GM12878 (cell line): ENCODE results near the gene IPO11.

Experiments
- ATF3 ChIP-seq: IDR thresholded peaks from 2 replicates; pipeline ENCODE4 v1.6.1; 2011; ENCODE audit warnings: low read depth, mild to moderate bottlenecking, low read length, moderate library complexity, borderline replicate concordance; ENCODE audit errors: extremely low read depth
- BCLAF1 ChIP-seq: fragments of 450-650 bp; IDR thresholded peaks from 2 replicates; pipeline ENCODE4 v1.6.1; 2017; ENCODE audit warnings: antibody characterized with exemption, mild to moderate bottlenecking, moderate library complexity
- CBFB ChIP-seq: IDR thresholded peaks from 2 replicates; pipeline ENCODE4 v1.6.1; 2016; ENCODE audit warnings: antibody characterized with exemption, low read depth
- CTCF ChIP-seq, 3 experiments: IDR thresholded peaks in 2 of 3; conservative IDR thresholded peaks in 1 of 3; 2 replicates each; pipeline ENCODE4 v1.5.1; 2011; ENCODE audit warnings: low read depth in 3 of 3, low read length in 3 of 3, mild to moderate bottlenecking in 3 of 3, control low read depth in 2 of 3, moderate library complexity in 2 of 3, inconsistent platforms in 1 of 3, mixed read lengths in 1 of 3; ENCODE audit not compliant: control insufficient read depth in 2 of 3, insufficient read depth in 1 of 3; ENCODE audit errors: extremely low read depth in 1 of 3
- DPF2 ChIP-seq: fragments of 450-650 bp; IDR thresholded peaks from 2 replicates; pipeline ENCODE4 v1.6.1; 2017; ENCODE audit warnings: mild to moderate bottlenecking
- EP300 ChIP-seq, 2 experiments: fragments of 150-350 bp in 1 of 2; IDR thresholded peaks; 2 replicates each; pipeline ENCODE4 v1.6.1; 2011 to 2012; ENCODE audit warnings: low read depth in 2 of 2, low read length in 2 of 2, borderline replicate concordance in 1 of 2, improper control_type of control experiment in 1 of 2, inconsistent platforms in 1 of 2; ENCODE audit not compliant: control insufficient read depth in 1 of 2
- HDAC2 ChIP-seq: fragments of 200-600 bp; sonication (generic); IDR thresholded peaks from 2 replicates; pipeline ENCODE4 v1.6.1; 2017
- MAX ChIP-seq: IDR thresholded peaks from 2 replicates; pipeline ENCODE4 v1.6.1; 2012; ENCODE audit warnings: low read depth, low read length, improper control_type of control experiment
- NFYB ChIP-seq: IDR thresholded peaks from 2 replicates; pipeline ENCODE4 v1.6.1; 2011; ENCODE audit warnings: low read depth, mild to moderate bottlenecking, low read length, improper control_type of control experiment, moderate library complexity; ENCODE audit not compliant: insufficient read depth
- POLR2A ChIP-seq: IDR thresholded peaks from 2 replicates; pipeline ENCODE4 v1.6.1; 2011; ENCODE audit warnings: low read depth, mild to moderate bottlenecking, low read length
- POU2F2 ChIP-seq: IDR thresholded peaks from 3 replicates; pipeline ENCODE4 v1.6.1; 2011; ENCODE audit warnings: low read depth, mild to moderate bottlenecking, low read length, borderline replicate concordance
- SRF ChIP-seq, 2 experiments: IDR thresholded peaks; 2 replicates each; pipeline ENCODE4 v1.6.1; 2011; ENCODE audit warnings: low read depth in 2 of 2, low read length in 2 of 2, mild to moderate bottlenecking in 1 of 2, moderate library complexity in 1 of 2
- ZNF274 ChIP-seq: IDR thresholded peaks from one replicate; pipeline ENCODE4 v1.8.0; 2011; ENCODE audit not compliant: insufficient read length, insufficient read depth
- ZNF384 ChIP-seq: IDR thresholded peaks from 2 replicates; pipeline ENCODE4 v1.6.1; 2012; ENCODE audit warnings: low read depth, mild to moderate bottlenecking, low read length, improper control_type of control experiment, borderline replicate concordance

- TF ChIP-seq MAX, result no peak
- TF ChIP-seq EP300 (IDR thresholded peaks at IDR 0.05; ENCODE audit: borderline replicate concordance in 1 of 2, control insufficient read depth in 1 of 2, low read depth in 2 of 2, low read length in 2 of 2), result no peak
- no peak for TF ChIP-seq BCLAF1
- no peak for TF ChIP-seq ZNF384
- no peak for TF ChIP-seq ATF3
- TF ChIP-seq HDAC2, result no peak
- TF ChIP-seq CBFB, result no peak
- TF ChIP-seq ZNF274, result no peak
- TF ChIP-seq POU2F2, result no peak
- TF ChIP-seq SRF (IDR thresholded peaks at IDR 0.05; ENCODE audit: low read depth in 2 of 2, low read length in 2 of 2), result no peak
- TF ChIP-seq NFYB, result no peak
- no peak for TF ChIP-seq CTCF (IDR thresholded peaks at IDR 0.05 in 2 of 3, conservative IDR thresholded peaks at IDR 0.05 in 1 of 3; ENCODE audit: control insufficient read depth in 2 of 3, extremely low read depth in 1 of 3, insufficient read depth in 1 of 3, low read depth in 3 of 3, low read length in 3 of 3)
- TF ChIP-seq POLR2A, result no peak
- no peak for TF ChIP-seq DPF2
Observed at GRCh38 chr5:62506659-62507460, 94.3 kb downstream of the IPO11 start.
